ENCODE results near the gene CAPN5.

CAPN5 gene

DNA sequence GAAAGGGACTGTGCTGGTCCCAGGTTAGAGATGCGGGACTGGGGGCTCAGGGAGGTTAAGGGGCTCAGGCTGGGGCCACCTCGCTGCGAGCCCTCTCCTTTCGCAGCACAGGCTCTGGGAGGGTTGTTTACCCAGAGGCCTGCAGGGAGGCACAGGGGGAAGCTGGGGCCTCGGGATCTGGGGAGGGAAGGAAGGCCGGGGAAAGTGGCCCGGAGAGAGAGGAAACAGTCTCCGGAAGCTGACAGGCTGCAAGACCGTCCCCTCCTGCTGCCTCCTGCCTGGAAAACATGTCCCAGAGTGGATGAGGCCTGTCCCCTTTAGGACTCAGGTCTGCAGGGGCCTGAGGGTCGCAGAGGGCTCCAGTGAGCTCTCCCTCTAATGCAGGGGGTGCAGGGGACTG is 106.7 kb downstream of the CAPN5 start:
- DNase-seq (ENCODE audit: low spot score) = no peak

- no peak for DNase-seq (ENCODE audit: low spot score)
Observed at GRCh38 chr11:77174559-77174958, 107.8 kb downstream of the CAPN5 start.

DNA sequence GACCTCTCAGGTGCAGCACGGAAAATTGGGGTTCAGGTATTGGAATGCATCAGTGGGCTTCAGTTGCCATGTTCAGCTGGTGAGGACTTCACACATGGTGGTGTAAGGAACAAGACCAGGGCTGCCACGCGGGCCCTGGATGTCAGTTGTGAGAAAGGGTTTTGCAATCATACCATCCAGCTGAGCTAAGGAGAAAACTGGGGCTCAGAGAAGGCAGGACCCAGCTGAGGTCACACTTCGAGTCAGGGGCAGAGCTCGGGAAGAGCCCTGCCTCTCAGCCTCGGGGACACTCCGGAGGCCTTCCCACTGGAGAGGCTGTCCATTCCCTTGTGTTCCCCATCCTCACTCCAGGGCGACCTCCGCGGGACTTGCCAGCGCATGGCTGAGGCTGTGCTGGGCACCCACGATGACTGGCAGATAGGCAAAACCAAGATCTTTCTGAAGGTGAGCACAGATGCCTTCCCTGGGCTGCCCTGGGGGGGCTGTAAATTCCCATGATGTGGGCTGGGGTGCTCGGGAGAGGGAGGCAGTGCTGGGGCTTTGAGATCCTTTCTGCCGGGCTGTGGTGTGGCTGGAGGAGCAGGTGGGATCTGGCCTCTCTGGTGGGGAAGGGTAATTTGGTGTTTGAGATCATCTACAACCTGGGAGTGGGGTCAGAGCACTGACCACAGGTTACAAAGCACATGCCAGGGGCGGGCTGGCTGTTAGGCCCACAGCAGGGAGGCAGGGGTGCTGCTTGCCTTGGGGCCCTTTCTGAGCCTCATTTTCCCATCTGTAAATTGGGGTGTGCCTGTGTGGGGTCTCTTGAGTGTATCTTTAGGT is 108.5 kb downstream of the CAPN5 start:
- DNase-seq (ENCODE audit: low spot score) = no peak
